Psoas muscle (tissue), 8 donors: Measurements from ENCODE around the gene QDPR. TPM values are rescaled to one million over a fixed set of nuclear protein-coding genes. Genes with fewer than 3 reads are reported as not detected.

Experiments used
- ATAC-seq, 4 donors: fragments of 200-7000 bp; cut with Tn5 transposase; one replicate each; pipeline ENCODE4 v1.9.1; 2020; ENCODE audit warnings: moderate library complexity in 3 of 4, mild to moderate bottlenecking in 2 of 4
- DNase-seq, 2 donors: peaks; one replicate each; pipeline ENCODE4 v3.0.0-alpha.2; 2020
- H3K27ac ChIP-seq: fragments of 200-600 bp; one replicate; pipeline ENCODE4 v1.8.0; 2022
- H3K27me3 ChIP-seq, 3 donors: fragments of 200-600 bp in 1 of 3; one replicate each; pipeline versions ENCODE4 v1.6.1 to v1.8.0; 2013 to 2022; ENCODE audit warnings: low read length in 2 of 3, mild to moderate bottlenecking in 2 of 3, moderate library complexity in 1 of 3; ENCODE audit not compliant: insufficient read depth in 3 of 3
- H3K36me3 ChIP-seq, 2 donors: fragments of 200-600 bp in 1 of 2; one replicate each; pipeline versions ENCODE4 v1.6.1 to v1.8.0; 2013 to 2022; ENCODE audit warnings: low read depth in 1 of 2, mild to moderate bottlenecking in 1 of 2, moderate library complexity in 1 of 2; ENCODE audit not compliant: insufficient read depth in 1 of 2
- H3K4me1 ChIP-seq: fragments of 200-600 bp; one replicate; pipeline ENCODE4 v1.8.0; 2022
- H3K4me3 ChIP-seq: fragments of 200-600 bp; one replicate; pipeline ENCODE4 v1.8.0; 2022; ENCODE audit warnings: mild to moderate bottlenecking
- H3K9me3 ChIP-seq: fragments of 200-600 bp; one replicate; pipeline ENCODE4 v1.8.0; 2022
- CTCF ChIP-seq: fragments of 200-600 bp; IDR thresholded peaks from one replicate; pipeline ENCODE4 v1.8.0; 2022; ENCODE audit warnings: antibody characterized with exemption
- WGBS, 3 donors: extraction: QIAGEN DNeasy Blood & Tissue Kit; methylation state at CpG; one replicate each; pipeline versions ENCODE4 v1.1.6 to v1.1.7; 2013; 5-methylcytosine and 5-hydroxymethylcytosine counted together
- intact Hi-C, 2 donors: fragments of 100-400 bp; cut with DNase I; formaldehyde crosslinking; loops; one replicate each; pipeline versions ENCODE4 v1.11.0 to v1.14.2; 2022
- polyA plus RNA-seq, 3 donors: library from polyadenylated mRNA; stranded (reverse); fragments of 200-250 nt; gene quantifications; one replicate each; pipeline ENCODE4 v1.2.3, GENCODE V29; 2013
- total RNA-seq, 4 donors: library from RNA; stranded (reverse); fragmentation: NEBNext Ultra II Directional in 2 of 4; extraction: Animal tissue kit (Norgen Biotek cat#: 25700) in 2 of 4; gene quantifications; one replicate each; pipeline versions ENCODE4 v1.2.1 to v1.2.4, GENCODE V29; 2021 to 2023
- donor health status: healthy with polysubstance abuse.
- donor health status: DM: no; HTN: no; CAD: no; lungs with moderate emphysema.
- donor health status: Bipolar disorder and iron deficiency.
- donor health status: healthy.
- donor health status: DM: yes; HTN: yes; CAD: no.
- donor health status: DM: no; HTN: no; CAD: no.
- donor health status: DM: no; HTN: no; CAD: no.
- donor health status: DM: yes; HTN: yes; CAD: no.

The QDPR gene
- total and polyA plus RNA-seq, 7 donors = 17.6 to 53.2 (median 39.2) TPM

- no peak for DNase-seq
- intact Hi-C loops = no loop called here
- no peak for ATAC-seq
- Histone ChIP-seq H3K27ac (no peak overlapping the region), H3K4me1 (no peaks in the 10 kb centered on the region), H3K4me3 (no peak overlapping the region), H3K36me3 (peaks cover 0 to 45% of the 10 kb centered on the region in 2 donors), H3K27me3 (no peaks in the 10 kb centered on the region), H3K9me3 (no peaks in the 10 kb centered on the region)
- 64 to 86% (median 83%) methylated on average over 2 of the region's 2 CpGs for WGBS, 3 donors
- no peak for TF ChIP-seq CTCF
These were observed 29.2 kb downstream of the QDPR start for GRCh38 chr4:17482716-17483115.

GRCh38 chr4:17480955-17481354 lies 30.9 kb downstream of the QDPR start:
- Histone ChIP-seq H3K9me3 (no peaks in the 10 kb centered on the region), H3K4me1 (no peaks in the 10 kb centered on the region), H3K27me3 (no peaks in the 10 kb centered on the region), H3K36me3 (peaks cover 0 to 30% of the 10 kb centered on the region in 2 donors), H3K4me3 (no peak overlapping the region), H3K27ac (no peak overlapping the region)
- intact Hi-C loops = no loop called here
- 95 to 97% (median 96%) methylated on average over 2 of the region's 2 CpGs for WGBS, 3 donors
- no peak for DNase-seq
- ATAC-seq = no peak
- no peak for TF ChIP-seq CTCF

- intact Hi-C loops = no loop called here
- no peak for DNase-seq
These were observed 31.5 kb downstream of the QDPR start for GRCh38 chr4:17480210-17480927.

GRCh38 chr4:17477774-17478472 lies 34.0 kb downstream of the QDPR start:
- no peaks in the 10 kb centered on the region for H3K4me1 ChIP-seq
- H3K9me3 ChIP-seq = no peaks in the 10 kb centered on the region
- H3K36me3 ChIP-seq = peaks cover 0 to 3% of the 10 kb centered on the region in 2 donors
- H3K27me3 ChIP-seq = no peaks in the 10 kb centered on the region
- no peak overlapping the region for H3K4me3 ChIP-seq
- ATAC-seq (no peak), DNase-seq (no peak)
- intact Hi-C loops = loop anchor here in 1 of 2 donors (10.0 kb wide), 1 partner anchor 1183 kb away; no protein-coding TSS in a partner anchor
- TF ChIP-seq CTCF = no peak
- no peak overlapping the region for H3K27ac ChIP-seq
- WGBS, 3 donors = 82 to 91% (median 86%) methylated on average over 9 of the region's 9 CpGs

More at GRCh38 chr4:17480210-17480927, 31.5 kb downstream of the QDPR start:
- peak in 1 of 4 donors; percentile 33 for ATAC-seq
- no peak for TF ChIP-seq CTCF
- H3K36me3 ChIP-seq = peaks cover 0 to 26% of the 10 kb centered on the region in 2 donors
- no peak overlapping the region for H3K27ac ChIP-seq
- no peaks in the 10 kb centered on the region for H3K4me1 ChIP-seq
- H3K27me3 ChIP-seq = no peaks in the 10 kb centered on the region
- no peak overlapping the region for H3K4me3 ChIP-seq
- WGBS, 3 donors = 42 to 71% (median 63%) methylated on average over 7 of the region's 7 CpGs
- no peaks in the 10 kb centered on the region for H3K9me3 ChIP-seq
